CD4-positive, alpha-beta memory T cell (primary cell): ENCODE results near the gene NDUFAF5. TPM values are rescaled to one million over a fixed set of nuclear protein-coding genes. Genes with fewer than 3 reads are reported as not detected.

Experiments
- CTCF ChIA-PET: fragments of 350-600 bp; sonication (Branson Sonifier 250); formaldehyde crosslinking; loops from one replicate; lab custom pipeline; 2021; ENCODE audit warnings: inconsistent platforms; ENCODE audit not compliant: partially characterized antibody; lab: Charles Lee
- POLR2A ChIA-PET: fragments of 350-600 bp; sonication (Branson Sonifier 250); formaldehyde crosslinking; loops from one replicate; lab custom pipeline; 2021; ENCODE audit not compliant: partially characterized antibody; lab: Charles Lee
- DNase-seq, 5 donors: peaks; one replicate each; pipeline versions ENCODE4 v3.0.0 to v3.0.0-alpha.2; 2020 to 2022; ENCODE audit warnings: mixed read lengths in 1 of 5
- H3K27ac ChIP-seq: one replicate; pipeline ENCODE4 v1.7.0; 2013; ENCODE audit warnings: low read depth, low read length
- H3K27me3 ChIP-seq: 2 replicates; pipeline ENCODE4 v1.7.0; 2013; ENCODE audit warnings: mild to moderate bottlenecking, low read length, moderate library complexity; ENCODE audit not compliant: insufficient read depth
- H3K36me3 ChIP-seq: 2 replicates; pipeline ENCODE4 v1.7.0; 2013; ENCODE audit warnings: mild to moderate bottlenecking, low read length, moderate library complexity; ENCODE audit not compliant: insufficient read depth
- H3K4me1 ChIP-seq: 2 replicates; pipeline ENCODE4 v1.7.0; 2013; ENCODE audit warnings: mild to moderate bottlenecking, low read length, moderate library complexity; ENCODE audit not compliant: insufficient read depth
- H3K4me3 ChIP-seq, 2 donors: one replicate each; pipeline ENCODE4 v1.7.0; 2013; ENCODE audit warnings: low read length in 2 of 2, mild to moderate bottlenecking in 1 of 2
- H3K9me3 ChIP-seq, 2 donors: one replicate each; pipeline ENCODE4 v1.7.0; 2013; ENCODE audit warnings: low read length in 2 of 2, control low read depth in 1 of 2; ENCODE audit not compliant: control insufficient read depth in 1 of 2
- H3K27ac Mint-ChIP-seq, 7 donors: one replicate each; pipeline ENCODE4 v1.8.0; 2020 to 2021; ENCODE audit warnings: mixed read lengths in 7 of 7, mild to moderate bottlenecking in 6 of 7, inconsistent platforms in 3 of 7, moderate library complexity in 3 of 7
- H3K27me3 Mint-ChIP-seq, 2 donors: one replicate each; pipeline ENCODE4 v1.8.0; 2020 to 2021; ENCODE audit warnings: mixed read lengths in 2 of 2
- H3K36me3 Mint-ChIP-seq, 2 donors: one replicate each; pipeline ENCODE4 v1.8.0; 2020 to 2021; ENCODE audit warnings: mixed read lengths in 2 of 2, inconsistent platforms in 1 of 2, mild to moderate bottlenecking in 1 of 2
- H3K4me1 Mint-ChIP-seq, 4 donors: one replicate each; pipeline ENCODE4 v1.8.0; 2020 to 2021; ENCODE audit warnings: mixed read lengths in 4 of 4, mild to moderate bottlenecking in 1 of 4
- H3K4me3 Mint-ChIP-seq, 8 donors: one replicate each; pipeline ENCODE4 v1.8.0; 2020 to 2021; ENCODE audit warnings: mixed read lengths in 8 of 8, mild to moderate bottlenecking in 7 of 8, moderate library complexity in 6 of 8, inconsistent platforms in 3 of 8
- H3K9me3 Mint-ChIP-seq, 8 donors: one replicate each; pipeline ENCODE4 v1.8.0; 2020 to 2021; ENCODE audit warnings: mixed read lengths in 8 of 8, mild to moderate bottlenecking in 5 of 8, inconsistent platforms in 3 of 8, moderate library complexity in 1 of 8
- intact Hi-C: fragments of 100-400 bp; cut with micrococcal nuclease; formaldehyde crosslinking; loops from one replicate; pipeline ENCODE4 v1.15.1; 2023
- polyA plus RNA-seq, 2 donors: library from polyadenylated mRNA; unstranded; fragments of 300-500 nt; fragmentation: Illumina TruSeq; gene quantifications; one replicate each; pipeline ENCODE4 v1.2.3, GENCODE V29; 2021
- total RNA-seq, 2 experiments: library from RNA; stranded (reverse); gene quantifications; one replicate each; pipeline ENCODE4 v1.2.3, GENCODE V29; 2021

NDUFAF5 gene
- total and polyA plus RNA-seq, 4 experiments from 2014 or later, result 4.0 to 26.8 (median 16.6) TPM

DNA sequence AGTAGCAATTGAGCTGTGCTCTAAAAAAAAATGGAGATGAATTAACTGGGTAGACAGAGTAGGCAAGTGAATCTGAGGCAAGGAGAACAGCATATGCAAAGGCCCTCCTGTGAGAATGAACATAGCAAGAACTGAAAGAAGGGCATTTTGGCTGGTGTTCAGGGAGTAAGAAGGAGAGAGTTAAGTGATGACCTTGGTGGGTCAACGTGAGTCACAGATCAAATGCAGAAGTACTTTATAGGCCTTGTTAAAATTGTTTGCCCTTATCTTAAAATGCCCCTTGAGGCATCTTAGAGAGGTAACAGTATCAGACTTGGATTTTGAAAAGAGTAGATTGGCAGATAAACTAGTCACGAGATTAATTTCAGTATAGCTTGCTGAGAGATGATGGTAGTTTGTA is 24.5 kb downstream of the NDUFAF5 start:
- ChIA-PET CTCF (interaction anchor here (1.6 to 2.9 kb wide), 2 partner anchors 10 to 21 kb away, joined by 4 to 13 read pairs; no protein-coding TSS in a partner anchor), POLR2A (no interaction called here)
- no peak overlapping the region for H3K4me3 Mint-ChIP-seq

GRCh38 chr20:13809855-13810254 is 25.0 kb downstream of the NDUFAF5 start:
- Histone ChIP-seq H3K4me1 (no peaks in the 10 kb centered on the region), H3K4me3 (no peak overlapping the region), H3K9me3 (no peaks in the 10 kb centered on the region), H3K27me3 (no peaks in the 10 kb centered on the region), H3K36me3 (peaks cover 58% of the 10 kb centered on the region), H3K27ac (no peak overlapping the region)
- no peaks in the 10 kb centered on the region for H3K9me3 Mint-ChIP-seq
- H3K36me3 Mint-ChIP-seq, result peaks cover 20 to 22% of the 10 kb centered on the region in 2 donors
- intact Hi-C loops, result no loop called here
- POLR2A ChIA-PET, result no interaction called here
- H3K4me1 Mint-ChIP-seq, result peaks cover 0 to 2% (median under 1%) of the 10 kb centered on the region in 4 donors
- CTCF ChIA-PET, result interaction anchor here (1.6 to 2.9 kb wide), 3 partner anchors 10 to 26 kb away, joined by 4 to 13 read pairs (median 4); partner anchors contain the start of genes ESF1 and NDUFAF5
- no peaks in the 10 kb centered on the region for H3K27me3 Mint-ChIP-seq
- no peak overlapping the region for H3K27ac Mint-ChIP-seq
- no peak overlapping the region for H3K4me3 Mint-ChIP-seq
- DNase-seq, result no peak

More for the DNA sequence above, 24.5 kb downstream of the NDUFAF5 start:
- Mint-ChIP-seq H3K27ac (no peak overlapping the region), H3K9me3 (no peaks in the 10 kb centered on the region), H3K36me3 (peaks cover 20 to 27% of the 10 kb centered on the region in 2 donors), H3K27me3 (no peaks in the 10 kb centered on the region), H3K4me1 (peaks cover 0 to 2% (median under 1%) of the 10 kb centered on the region in 4 donors)
- H3K27me3 ChIP-seq, result no peaks in the 10 kb centered on the region
- H3K4me3 ChIP-seq, result no peak overlapping the region
- no peaks in the 10 kb centered on the region for H3K4me1 ChIP-seq
- H3K27ac ChIP-seq, result no peak overlapping the region
- no peak for DNase-seq
- peaks cover 58% of the 10 kb centered on the region for H3K36me3 ChIP-seq
- no peaks in the 10 kb centered on the region for H3K9me3 ChIP-seq
- intact Hi-C loops, result no loop called here

- H3K27me3 ChIP-seq, result no peaks in the 10 kb centered on the region
- peaks cover 19 to 21% of the 10 kb centered on the region in 2 donors for H3K36me3 Mint-ChIP-seq
- DNase-seq, result no peak
- H3K4me3 Mint-ChIP-seq, result no peak overlapping the region
- H3K36me3 ChIP-seq, result peaks cover 58% of the 10 kb centered on the region
- no peak overlapping the region for H3K4me3 ChIP-seq
- no peaks in the 10 kb centered on the region for H3K4me1 ChIP-seq
- H3K27ac Mint-ChIP-seq, result no peak overlapping the region
- no peaks in the 10 kb centered on the region for H3K9me3 ChIP-seq
- H3K27ac ChIP-seq, result no peak overlapping the region
- intact Hi-C loops, result no loop called here
- POLR2A ChIA-PET, result no interaction called here
- peaks cover 0 to 2% (median under 1%) of the 10 kb centered on the region in 4 donors for H3K4me1 Mint-ChIP-seq
- H3K9me3 Mint-ChIP-seq, result no peaks in the 10 kb centered on the region
- no peaks in the 10 kb centered on the region for H3K27me3 Mint-ChIP-seq
- CTCF ChIA-PET, result interaction anchor here (1.6 to 2.9 kb wide), 3 partner anchors 9 to 26 kb away, joined by 4 to 13 read pairs (median 4); partner anchors contain the start of genes ESF1 and NDUFAF5
These were observed 25.6 kb downstream of the NDUFAF5 start for GRCh38 chr20:13810446-13810845.

GRCh38 chr20:13813910-13814309 is 29.1 kb downstream of the NDUFAF5 start:
- ChIA-PET POLR2A (no interaction called here), CTCF (no interaction called here)
- Histone ChIP-seq H3K27ac (no peak overlapping the region), H3K27me3 (no peaks in the 10 kb centered on the region), H3K4me1 (no peaks in the 10 kb centered on the region), H3K9me3 (no peaks in the 10 kb centered on the region), H3K36me3 (peaks cover 66% of the 10 kb centered on the region), H3K4me3 (no peak overlapping the region)
- Mint-ChIP-seq H3K4me3 (no peak overlapping the region), H3K27ac (peak overlapping the region in 3 of 7 donors; percentile 62 to 89 (median 68)), H3K9me3 (peaks cover 0 to 2% (median 0%) of the 10 kb centered on the region in 8 donors), H3K36me3 (peaks cover 29 to 48% of the 10 kb centered on the region in 2 donors), H3K27me3 (no peaks in the 10 kb centered on the region), H3K4me1 (peaks cover 0 to 2% (median under 1%) of the 10 kb centered on the region in 4 donors)
- DNase-seq, result no peak
- intact Hi-C loops, result no loop called here

DNA sequence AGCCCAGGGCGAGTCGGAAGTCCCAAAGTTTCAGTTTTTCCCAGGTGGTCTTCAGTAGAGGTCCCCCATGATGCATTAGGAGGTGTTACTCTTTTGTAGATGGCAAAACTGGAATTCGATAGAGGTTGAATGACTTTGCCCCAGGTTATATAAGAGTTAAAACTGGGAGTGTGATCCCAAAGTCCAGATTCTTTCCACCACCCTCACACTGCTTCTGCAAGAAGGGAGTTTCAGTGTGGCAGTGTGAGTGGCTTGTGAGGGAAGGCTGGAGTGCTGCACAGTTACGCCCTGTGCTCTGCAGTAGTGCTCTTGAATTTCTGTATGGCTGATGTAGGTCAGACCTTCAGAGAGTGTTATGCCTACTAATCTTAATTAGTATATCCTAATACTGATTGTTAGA is 29.8 kb downstream of the NDUFAF5 start:
- Mint-ChIP-seq H3K27ac (peak overlapping the region in 2 of 7 donors; percentile 2 to 47), H3K4me1 (peaks cover 0 to 2% (median under 1%) of the 10 kb centered on the region in 4 donors), H3K27me3 (no peaks in the 10 kb centered on the region), H3K36me3 (peaks cover 29 to 48% of the 10 kb centered on the region in 2 donors), H3K4me3 (no peak overlapping the region), H3K9me3 (peaks cover 0 to 2% (median 0%) of the 10 kb centered on the region in 8 donors)
- Histone ChIP-seq H3K27ac (no peak overlapping the region), H3K9me3 (no peaks in the 10 kb centered on the region), H3K27me3 (no peaks in the 10 kb centered on the region), H3K36me3 (peaks cover 59% of the 10 kb centered on the region), H3K4me1 (no peaks in the 10 kb centered on the region), H3K4me3 (no peak overlapping the region)
- ChIA-PET CTCF (no interaction called here), POLR2A (no interaction called here)
- intact Hi-C loops, result no loop called here
- no peak for DNase-seq

DNA sequence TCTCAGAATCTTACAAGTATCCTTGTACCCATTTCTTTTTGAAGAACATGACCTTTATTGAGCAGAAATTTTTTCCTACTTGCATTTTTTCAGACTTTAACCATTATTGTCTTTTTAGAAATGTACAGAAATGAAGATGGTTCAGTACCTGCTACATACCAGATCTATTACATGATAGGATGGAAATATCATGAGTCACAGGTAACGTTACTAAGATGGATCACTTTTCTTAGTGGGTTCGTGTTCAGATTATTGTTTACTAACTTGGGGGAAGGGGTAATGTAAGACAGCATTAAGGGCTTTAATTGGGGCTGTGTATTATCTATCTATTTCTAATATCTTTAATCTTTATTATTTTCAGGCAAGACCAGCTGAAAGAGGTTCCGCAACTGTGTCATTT is 31.9 kb downstream of the NDUFAF5 start:
- Mint-ChIP-seq H3K36me3 (peaks cover 29 to 51% of the 10 kb centered on the region in 2 donors), H3K4me1 (peaks cover 0 to 2% (median under 1%) of the 10 kb centered on the region in 4 donors), H3K9me3 (peaks cover 0 to 2% (median 0%) of the 10 kb centered on the region in 8 donors), H3K27ac (peak overlapping the region in 3 of 7 donors; percentile 46 to 65 (median 60)), H3K4me3 (no peak overlapping the region), H3K27me3 (no peaks in the 10 kb centered on the region)
- intact Hi-C loops, result no loop called here
- Histone ChIP-seq H3K4me3 (no peak overlapping the region), H3K27me3 (no peaks in the 10 kb centered on the region), H3K36me3 (peaks cover 40% of the 10 kb centered on the region), H3K9me3 (no peaks in the 10 kb centered on the region), H3K4me1 (no peaks in the 10 kb centered on the region), H3K27ac (no peak overlapping the region)
- ChIA-PET CTCF (no interaction called here), POLR2A (no interaction called here)
- no peak for DNase-seq

DNA sequence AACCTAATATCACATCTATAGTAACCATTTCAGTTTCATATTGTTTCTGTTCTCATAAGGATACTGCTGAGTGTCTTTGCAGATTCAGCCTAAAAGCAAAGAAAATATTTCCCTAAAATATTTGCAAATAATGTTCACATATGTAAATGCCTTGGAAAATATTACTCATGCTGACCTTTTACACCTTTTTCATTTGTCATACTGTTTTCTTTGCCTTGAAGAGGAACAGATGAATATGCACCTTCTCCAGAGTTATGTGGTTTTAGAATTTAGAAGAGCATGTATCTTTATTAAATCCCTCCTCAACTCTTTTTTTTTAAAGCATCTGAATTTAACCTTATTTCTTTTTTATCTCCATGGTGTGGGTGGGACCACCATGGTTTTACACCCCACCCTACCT is 32.5 kb downstream of the NDUFAF5 start:
- ChIA-PET CTCF (interaction anchor here (0.8 to 2.6 kb wide), 3 partner anchors 11 to 46 kb away, joined by 3 to 8 read pairs (median 4); no protein-coding TSS in a partner anchor), POLR2A (no interaction called here)
- no peaks in the 10 kb centered on the region for H3K4me1 ChIP-seq
- H3K4me3 Mint-ChIP-seq, result no peak overlapping the region
- peaks cover 0 to 2% (median 0%) of the 10 kb centered on the region in 8 donors for H3K9me3 Mint-ChIP-seq
- H3K27ac Mint-ChIP-seq, result peak overlapping the region in 2 of 7 donors; percentile 22 to 30
- peaks cover 34% of the 10 kb centered on the region for H3K36me3 ChIP-seq
- no peak overlapping the region for H3K27ac ChIP-seq
- no peaks in the 10 kb centered on the region for H3K9me3 ChIP-seq
- H3K4me3 ChIP-seq, result no peak overlapping the region
- intact Hi-C loops, result no loop called here
- H3K27me3 ChIP-seq, result no peaks in the 10 kb centered on the region
- H3K27me3 Mint-ChIP-seq, result no peaks in the 10 kb centered on the region
- peaks cover 24 to 51% of the 10 kb centered on the region in 2 donors for H3K36me3 Mint-ChIP-seq
- no peak for DNase-seq
- peaks cover 0 to 2% (median under 1%) of the 10 kb centered on the region in 4 donors for H3K4me1 Mint-ChIP-seq
